Activated naive CD4-positive, alpha-beta T cell (primary cell): ENCODE results near the gene ZNF683.
"Not testable (repeated sequence)": the region's sequence is repeated elsewhere in the genome, so short reads cannot be mapped to it uniquely, and the experiment has no call there.

ENCODE experiments used
- DNase-seq, 4 experiments: peaks; one replicate each; lab custom pipeline; 2025; lab: John Stamatoyannopoulos, UW

Gene ZNF683

GRCh38 chr1:26385063-26385462 is 12.5 kb upstream of the ZNF683 start:
- DNase-seq, result not testable (repeated sequence)

DNA sequence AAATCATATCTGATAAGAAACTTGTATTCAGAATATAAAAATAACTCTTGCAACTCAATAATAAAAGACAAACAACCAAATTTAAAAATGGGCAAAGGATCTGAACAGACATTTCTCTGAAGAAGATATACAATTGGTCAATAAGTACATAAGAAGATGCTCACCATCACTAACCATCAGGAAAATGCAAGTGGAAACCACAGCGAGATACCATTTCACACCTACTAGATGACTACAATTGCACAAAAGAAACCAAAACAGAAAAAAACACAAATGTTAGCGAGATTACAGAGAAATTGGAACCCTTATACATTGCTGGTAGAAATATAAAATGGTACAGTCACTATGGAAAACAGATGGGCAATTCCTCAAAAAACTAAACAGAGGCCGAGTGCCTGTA is 11.5 kb upstream of the ZNF683 start:
- no peak for DNase-seq

- DNase-seq, result no peak
Measured at GRCh38 chr1:26378879-26379251, 6.3 kb upstream of the ZNF683 start.

DNA sequence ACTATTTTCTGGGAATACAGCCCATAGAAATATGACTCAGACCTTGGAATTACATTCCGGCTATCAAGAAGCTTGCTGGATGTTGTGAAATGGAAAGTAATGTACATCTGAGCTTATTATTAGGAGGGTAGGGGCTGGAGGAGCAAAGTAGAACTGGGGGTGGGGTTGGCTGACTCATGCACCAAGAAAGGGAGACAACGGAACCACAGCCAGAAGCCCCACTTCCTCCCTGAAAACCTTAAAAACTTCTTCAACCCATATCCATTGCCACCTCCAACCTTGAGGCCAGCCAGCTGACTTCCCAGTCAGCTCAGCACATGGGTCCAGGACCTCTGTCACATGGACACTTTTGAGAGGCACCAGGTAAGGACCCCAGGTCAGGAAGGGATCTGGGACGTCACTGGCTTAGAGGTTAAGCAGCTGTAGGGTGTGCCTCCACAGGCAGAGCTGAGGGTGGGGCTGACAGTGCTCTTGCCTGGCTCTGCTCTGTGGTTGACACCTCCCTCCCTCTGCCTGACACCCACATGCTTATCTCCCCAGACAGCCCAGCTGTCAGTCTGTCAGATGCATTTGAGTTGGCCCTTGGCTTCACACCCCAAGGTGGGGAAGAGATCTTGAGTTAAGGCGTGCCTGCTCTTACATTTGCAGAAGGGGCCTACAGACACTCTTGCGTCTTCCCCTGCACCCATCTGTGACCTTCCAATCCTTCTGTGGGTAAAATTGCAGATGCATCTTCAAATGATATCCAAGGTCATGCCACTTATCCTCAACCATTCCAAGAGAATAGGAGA is 5.7 kb upstream of the ZNF683 start:
- peak in 3 of 4 experiments; percentile 18 to 58 (median 57) for DNase-seq

GRCh38 chr1:26376050-26376449 is 3.5 kb upstream of the ZNF683 start:
- DNase-seq, result no peak

GRCh38 chr1:26375081-26375480 is 2.5 kb upstream of the ZNF683 start:
- no peak for DNase-seq

DNA sequence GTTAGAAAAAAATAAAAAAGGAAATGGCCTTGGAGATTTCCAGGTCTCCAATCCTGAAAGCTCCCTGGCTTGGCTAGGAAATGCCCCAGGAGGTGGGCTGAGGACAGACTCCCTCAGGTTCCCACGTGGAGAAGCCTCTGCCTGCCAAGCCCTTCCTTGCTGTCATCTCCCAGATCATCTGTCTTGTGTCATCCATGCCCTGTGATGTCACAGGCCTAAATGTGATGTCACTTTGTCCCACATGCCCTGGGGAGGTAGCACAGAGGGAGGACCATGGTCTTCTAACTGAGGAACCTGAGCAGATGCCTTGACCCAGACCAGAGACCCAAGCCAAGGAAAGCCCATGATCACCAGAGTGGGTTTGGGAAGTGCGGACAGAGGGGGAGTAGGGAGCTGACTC is 1.8 kb upstream of the ZNF683 start:
- not testable (repeated sequence) for DNase-seq

- DNase-seq, result no peak
Measured at GRCh38 chr1:26373789-26374188, 1.2 kb upstream of the ZNF683 start.

GRCh38 chr1:26373281-26373680 is 731 bp upstream of the ZNF683 start:
- DNase-seq, result peak in 1 of 4 experiments; percentile 24

GRCh38 chr1:26372039-26372438 is 511 bp downstream of the ZNF683 start:
- DNase-seq, result no peak

- DNase-seq, result no peak
Measured at GRCh38 chr1:26370591-26371382, 1.8 kb downstream of the ZNF683 start.

DNA sequence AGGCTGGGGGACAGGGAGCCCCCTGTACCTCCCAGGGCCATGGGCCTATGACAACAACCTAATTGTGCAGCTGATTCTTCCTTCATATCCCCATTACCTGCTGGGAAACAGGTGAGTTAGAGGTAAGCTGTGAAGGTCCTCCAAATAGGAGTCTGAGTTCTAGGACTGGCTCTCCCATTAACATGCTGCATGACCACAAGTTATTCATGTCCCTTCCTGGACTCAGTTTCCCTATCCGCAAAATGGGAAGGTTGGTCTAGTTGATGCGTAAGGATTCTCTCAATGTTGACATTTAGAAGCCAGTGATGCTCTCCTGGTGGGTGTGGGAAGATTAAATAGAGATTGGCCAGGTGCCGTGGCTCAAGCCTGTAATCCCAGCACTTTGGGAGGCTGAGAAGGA is 4.1 kb downstream of the ZNF683 start:
- DNase-seq, result no peak

DNA sequence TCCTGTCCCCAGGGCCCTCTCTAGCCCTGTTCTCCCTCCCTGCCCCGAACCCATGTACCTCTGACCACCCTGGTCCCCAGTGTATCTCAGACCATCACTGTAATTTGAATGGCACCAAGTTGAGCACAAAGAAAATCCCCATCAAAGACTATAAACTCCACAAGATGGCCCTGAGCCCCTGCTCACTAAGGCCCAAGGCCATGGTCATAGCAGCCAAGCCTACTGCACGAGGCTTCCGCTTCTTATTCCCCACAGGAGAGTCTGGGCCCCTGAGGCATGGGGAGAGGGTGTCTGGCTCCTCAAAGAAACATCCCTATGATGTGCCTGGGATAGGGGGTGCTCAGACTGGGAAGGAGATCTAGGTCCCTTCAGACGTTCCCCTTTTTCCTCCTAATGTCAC is 4.5 kb downstream of the ZNF683 start:
- DNase-seq, result no peak

GRCh38 chr1:26367441-26367840 is 5.1 kb downstream of the ZNF683 start:
- no peak for DNase-seq

DNA sequence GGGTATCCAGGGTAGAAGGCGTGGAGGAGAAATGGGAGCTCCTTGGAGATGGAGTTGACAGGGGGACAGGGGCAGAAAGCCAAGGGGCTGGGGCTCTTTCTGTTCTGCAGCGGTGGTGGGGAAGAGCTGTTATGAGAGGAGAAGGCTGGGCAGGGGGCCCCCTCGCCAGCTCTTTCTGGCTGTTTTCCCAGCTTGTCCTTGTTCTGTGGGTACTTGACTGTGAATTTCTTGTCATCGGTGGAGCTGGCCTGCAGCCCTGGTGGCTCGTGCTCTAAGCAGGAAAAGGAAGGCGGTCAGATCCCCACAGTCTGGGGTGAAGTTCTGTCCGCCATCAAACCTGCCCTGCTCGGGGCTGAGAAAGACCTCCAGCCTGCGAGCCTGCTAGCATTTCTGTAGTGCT is 7.6 kb downstream of the ZNF683 start:
- DNase-seq, result no peak

GRCh38 chr1:26363549-26364448 is 8.8 kb downstream of the ZNF683 start:
- peak; percentile 64 to 83 (median 74) for DNase-seq

- no peak for DNase-seq
Measured at GRCh38 chr1:26362331-26362730, 10.2 kb downstream of the ZNF683 start.

- no peak for DNase-seq
Measured at GRCh38 chr1:26361605-26362122, 10.9 kb downstream of the ZNF683 start.

- DNase-seq, result no peak
Measured at GRCh38 chr1:26360807-26361604, 11.5 kb downstream of the ZNF683 start.

- peak in 1 of 4 experiments; percentile 16 for DNase-seq
Measured at GRCh38 chr1:26359981-26360806, 12.4 kb downstream of the ZNF683 start.
